Activated naive CD4-positive, alpha-beta T cell treated with anti-CD3 and anti-CD28 coated beads for 36 hours (primary cell): ENCODE results near the gene LRRN4. TPM values are rescaled to one million over a fixed set of nuclear protein-coding genes. Genes with fewer than 3 reads are reported as not detected.
"Not testable (repeated sequence)": the region's sequence is repeated elsewhere in the genome, so short reads cannot be mapped to it uniquely, and the experiment has no call there.

Experiments
- CTCF ChIA-PET: fragments of 350-600 bp; sonication (Branson Sonifier 250); formaldehyde crosslinking; loops from one replicate; lab custom pipeline; 2021; ENCODE audit warnings: antibody characterized with exemption; lab: Charles Lee
- DNase-seq: peaks from one replicate; pipeline ENCODE4 v3.0.0-alpha.2; 2020
- H3K27ac Mint-ChIP-seq: one replicate; pipeline ENCODE4 v1.8.0; 2021; ENCODE audit warnings: mild to moderate bottlenecking, mixed read lengths
- H3K27me3 Mint-ChIP-seq: one replicate; pipeline ENCODE4 v1.8.0; 2021; ENCODE audit warnings: low read depth, mixed read lengths
- H3K36me3 Mint-ChIP-seq: one replicate; pipeline ENCODE4 v1.8.0; 2021; ENCODE audit warnings: low read depth, mixed read lengths
- H3K4me1 Mint-ChIP-seq: one replicate; pipeline ENCODE4 v1.8.0; 2021; ENCODE audit warnings: low read depth, mixed read lengths
- H3K4me3 Mint-ChIP-seq: one replicate; pipeline ENCODE4 v1.8.0; 2021; ENCODE audit warnings: mild to moderate bottlenecking, moderate library complexity, mixed read lengths
- H3K9me3 Mint-ChIP-seq: one replicate; pipeline ENCODE4 v1.8.0; 2021; ENCODE audit warnings: mixed read lengths
- intact Hi-C: fragments of 100-400 bp; cut with micrococcal nuclease; formaldehyde crosslinking; loops from one replicate; pipeline ENCODE4 v1.15.1; 2023
- total RNA-seq, 2 experiments: library from RNA; stranded (reverse); gene quantifications; one replicate each; pipeline ENCODE4 v1.2.3, GENCODE V29; 2021

Gene LRRN4
- total RNA-seq, 2 experiments from 2014 or later = not detected

GRCh38 chr20:6040958-6041807 lies 12.7 kb downstream of the LRRN4 start:
- no peaks in the 10 kb centered on the region for H3K27me3 Mint-ChIP-seq
- H3K4me1 Mint-ChIP-seq = no peaks in the 10 kb centered on the region
- H3K4me3 Mint-ChIP-seq = no peak overlapping the region
- H3K36me3 Mint-ChIP-seq = peaks cover 37% of the 10 kb centered on the region
- no peaks in the 10 kb centered on the region for H3K9me3 Mint-ChIP-seq
- DNase-seq = no peak
- intact Hi-C loops = no loop called here
- CTCF ChIA-PET = no interaction called here
- no peak overlapping the region for H3K27ac Mint-ChIP-seq

GRCh38 chr20:6040540-6040939 lies 13.3 kb downstream of the LRRN4 start:
- H3K27ac Mint-ChIP-seq = no peak overlapping the region
- H3K9me3 Mint-ChIP-seq = no peaks in the 10 kb centered on the region
- intact Hi-C loops = no loop called here
- no peak overlapping the region for H3K4me3 Mint-ChIP-seq
- no peaks in the 10 kb centered on the region for H3K4me1 Mint-ChIP-seq
- H3K36me3 Mint-ChIP-seq = peaks cover 37% of the 10 kb centered on the region
- CTCF ChIA-PET = no interaction called here
- no peak for DNase-seq
- H3K27me3 Mint-ChIP-seq = no peaks in the 10 kb centered on the region

DNA sequence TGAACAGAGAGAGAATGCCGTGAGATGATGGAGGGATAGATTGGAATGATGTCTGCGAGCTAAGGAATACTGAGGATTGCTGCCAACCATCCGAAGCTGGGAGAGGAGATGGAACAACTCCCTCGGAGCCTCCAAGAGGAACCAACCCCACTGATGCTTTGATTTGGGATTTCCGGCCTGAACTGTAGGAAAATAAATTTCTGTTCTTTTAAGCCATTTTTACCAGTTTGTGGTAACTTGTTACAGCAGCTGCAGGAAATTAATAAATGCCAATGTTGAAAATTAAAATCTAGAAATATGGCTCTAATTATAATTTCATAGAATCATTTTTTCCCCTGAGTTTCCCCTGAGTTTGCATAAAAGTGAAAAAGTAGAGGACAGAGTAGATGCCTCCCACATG lies 14.1 kb downstream of the LRRN4 start:
- H3K27ac Mint-ChIP-seq = no peak overlapping the region
- H3K36me3 Mint-ChIP-seq = peaks cover 40% of the 10 kb centered on the region
- intact Hi-C loops = no loop called here
- no peak overlapping the region for H3K4me3 Mint-ChIP-seq
- H3K27me3 Mint-ChIP-seq = no peaks in the 10 kb centered on the region
- DNase-seq = no peak
- no peaks in the 10 kb centered on the region for H3K9me3 Mint-ChIP-seq
- CTCF ChIA-PET = interaction anchor here (0.6 kb wide), 1 partner anchor 1344 kb away, joined by 3 read pairs; no protein-coding TSS in a partner anchor
- no peaks in the 10 kb centered on the region for H3K4me1 Mint-ChIP-seq

GRCh38 chr20:6038256-6038655 lies 15.6 kb downstream of the LRRN4 start:
- no peak for DNase-seq
- Mint-ChIP-seq H3K27ac (no peak overlapping the region), H3K27me3 (no peaks in the 10 kb centered on the region), H3K4me1 (no peaks in the 10 kb centered on the region), H3K4me3 (no peak overlapping the region), H3K36me3 (peaks cover 51% of the 10 kb centered on the region), H3K9me3 (no peaks in the 10 kb centered on the region)
- CTCF ChIA-PET = no interaction called here
- intact Hi-C loops = no loop called here

DNA sequence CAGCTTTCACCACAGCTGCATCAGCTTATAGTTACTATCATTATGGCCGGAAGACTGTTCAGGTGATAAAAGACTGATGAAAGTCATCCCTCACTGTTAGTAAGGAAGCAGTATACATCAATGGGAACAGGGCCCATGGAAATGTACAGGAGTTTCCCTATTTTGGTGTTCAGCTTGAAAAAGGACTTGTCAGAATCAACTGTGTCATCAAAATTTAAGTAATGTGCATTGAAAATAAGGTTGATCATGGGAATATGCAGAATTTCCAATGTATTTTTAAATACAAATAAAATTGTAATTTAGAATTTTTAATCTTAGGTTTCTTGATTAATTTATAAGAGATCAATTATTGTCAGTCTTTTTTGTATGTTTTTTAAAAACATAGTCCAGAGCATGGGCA lies 16.8 kb downstream of the LRRN4 start:
- Mint-ChIP-seq H3K36me3 (peaks cover 51% of the 10 kb centered on the region), H3K4me3 (no peak overlapping the region), H3K4me1 (no peaks in the 10 kb centered on the region), H3K9me3 (no peaks in the 10 kb centered on the region), H3K27me3 (no peaks in the 10 kb centered on the region), H3K27ac (no peak overlapping the region)
- intact Hi-C loops = no loop called here
- no peak for DNase-seq
- CTCF ChIA-PET = interaction anchor here (0.7 kb wide), 1 partner anchor 56 kb away, joined by 3 read pairs; no protein-coding TSS in a partner anchor

DNA sequence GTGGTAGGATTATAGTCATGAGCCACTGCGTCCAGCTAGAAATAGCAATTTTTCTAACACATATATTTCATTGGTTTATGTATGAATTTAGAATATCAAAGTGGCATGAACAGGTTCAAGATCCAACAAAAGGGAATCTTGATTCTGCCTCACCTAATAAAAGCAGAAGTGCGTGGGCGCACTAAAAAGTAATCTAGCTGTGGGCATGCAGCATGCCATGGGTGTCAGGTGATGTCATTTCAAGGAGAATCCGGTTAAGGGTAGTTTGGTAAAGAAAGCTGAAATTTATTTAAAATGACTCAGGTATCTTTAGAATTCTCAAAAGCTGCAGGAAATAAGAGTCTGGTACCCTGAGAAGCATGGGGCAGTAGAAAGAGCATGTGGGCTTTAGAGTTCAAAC lies 17.6 kb downstream of the LRRN4 start:
- intact Hi-C loops = no loop called here

DNA sequence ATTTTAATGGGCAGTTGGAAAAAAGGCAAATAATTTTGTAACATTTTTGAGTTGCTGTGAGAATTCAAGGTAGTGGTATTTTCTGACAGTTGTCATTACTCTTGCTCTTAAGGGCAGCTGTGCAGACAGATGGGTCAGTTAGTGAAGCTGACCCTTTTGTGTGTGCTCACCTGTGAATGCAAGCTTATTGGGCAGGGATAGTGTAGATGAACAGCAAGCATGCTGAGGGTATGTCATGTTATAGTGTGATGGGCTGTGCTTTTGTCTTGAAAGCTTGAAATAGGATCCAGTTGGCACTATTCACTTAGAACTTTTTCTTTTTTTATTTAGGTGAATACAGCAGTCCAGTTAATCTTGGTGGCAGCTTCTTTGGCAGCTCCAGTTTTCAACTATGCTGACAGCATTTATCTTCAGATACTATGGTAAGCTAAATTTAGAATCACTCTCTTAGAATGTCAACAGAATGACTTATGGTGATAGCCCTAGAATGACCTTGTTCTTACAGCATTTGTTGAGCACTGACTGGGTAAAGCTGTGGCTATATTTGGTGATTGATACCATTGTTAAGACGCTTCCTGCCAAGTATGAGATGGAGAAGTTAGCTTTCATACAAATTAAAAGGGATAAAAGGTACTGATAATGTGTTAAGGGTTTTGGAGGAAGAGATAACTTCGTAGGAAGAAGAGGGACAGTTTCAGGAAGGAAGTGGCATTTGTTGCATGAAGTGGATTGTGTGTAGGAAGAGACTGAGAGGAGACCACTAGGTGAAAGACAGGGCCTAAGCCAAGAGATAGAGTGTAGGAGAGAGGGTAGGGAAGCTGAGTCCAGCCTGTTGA lies 19.5 kb downstream of the LRRN4 start:
- CTCF ChIA-PET = interaction anchor here (0.6 kb wide), 1 partner anchor 256 kb away, joined by 3 read pairs; no protein-coding TSS in a partner anchor
- no peak overlapping the region for H3K4me3 Mint-ChIP-seq
- H3K9me3 Mint-ChIP-seq = no peaks in the 10 kb centered on the region
- H3K4me1 Mint-ChIP-seq = peaks cover 16% of the 10 kb centered on the region
- no peak for DNase-seq
- peaks cover 39% of the 10 kb centered on the region for H3K36me3 Mint-ChIP-seq
- intact Hi-C loops = no loop called here
- H3K27me3 Mint-ChIP-seq = no peaks in the 10 kb centered on the region
- no peak overlapping the region for H3K27ac Mint-ChIP-seq

More for the DNA sequence above, 17.6 kb downstream of the LRRN4 start:
- Mint-ChIP-seq H3K36me3 (peaks cover 48% of the 10 kb centered on the region), H3K4me3 (no peak overlapping the region), H3K27me3 (no peaks in the 10 kb centered on the region), H3K27ac (no peak overlapping the region), H3K9me3 (no peaks in the 10 kb centered on the region), H3K4me1 (peaks cover 1% of the 10 kb centered on the region)
- CTCF ChIA-PET = no interaction called here
- no peak for DNase-seq

- H3K27me3 Mint-ChIP-seq, DNase-seq, H3K4me3 Mint-ChIP-seq, intact Hi-C loops, H3K27ac Mint-ChIP-seq, H3K9me3 Mint-ChIP-seq, CTCF ChIA-PET: not testable (repeated sequence)
- Mint-ChIP-seq H3K4me1 (peaks cover 23% of the 10 kb centered on the region), H3K36me3 (peaks cover 31% of the 10 kb centered on the region)
These were observed 21.0 kb downstream of the LRRN4 start for GRCh38 chr20:6032907-6033306.

DNA sequence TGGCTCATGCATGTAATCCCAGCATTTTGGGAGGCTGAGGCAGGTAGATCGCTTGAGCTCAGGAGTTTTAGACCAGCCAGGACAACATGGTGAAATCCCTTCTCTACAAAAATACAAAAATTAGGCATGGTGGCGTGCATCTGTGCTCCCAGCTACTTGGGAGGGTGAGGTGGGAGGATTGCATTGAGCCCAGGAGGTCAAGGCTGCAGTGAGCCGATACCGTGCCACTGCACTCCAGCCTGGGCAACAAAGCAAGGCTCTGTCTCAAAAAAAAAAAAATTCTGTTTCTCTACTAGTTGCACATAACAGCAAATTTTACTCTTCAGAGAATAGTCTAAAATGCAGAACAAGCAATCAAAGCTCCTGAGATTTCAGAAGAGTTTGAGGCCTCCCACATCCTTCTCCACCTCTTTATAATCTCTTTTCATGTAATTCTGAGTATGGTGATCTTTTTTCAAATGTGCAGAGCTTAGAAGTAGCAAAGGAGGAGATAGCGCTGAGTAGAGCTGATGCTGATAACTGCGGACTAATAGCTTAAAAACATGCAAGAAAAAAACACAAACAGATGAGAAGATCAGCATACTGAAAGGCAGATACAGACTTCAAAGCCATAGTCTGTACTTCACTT lies 23.3 kb downstream of the LRRN4 start:
- no peak overlapping the region for H3K27ac Mint-ChIP-seq
- no peak for DNase-seq
- H3K4me1 Mint-ChIP-seq = peaks cover 34% of the 10 kb centered on the region
- no peak overlapping the region for H3K4me3 Mint-ChIP-seq
- H3K36me3 Mint-ChIP-seq = peaks cover 29% of the 10 kb centered on the region
- CTCF ChIA-PET = interaction anchor here (0.6 kb wide), 1 partner anchor 565 kb away, joined by 5 read pairs; no protein-coding TSS in a partner anchor
- no peaks in the 10 kb centered on the region for H3K27me3 Mint-ChIP-seq
- no peaks in the 10 kb centered on the region for H3K9me3 Mint-ChIP-seq
- intact Hi-C loops = no loop called here

DNA sequence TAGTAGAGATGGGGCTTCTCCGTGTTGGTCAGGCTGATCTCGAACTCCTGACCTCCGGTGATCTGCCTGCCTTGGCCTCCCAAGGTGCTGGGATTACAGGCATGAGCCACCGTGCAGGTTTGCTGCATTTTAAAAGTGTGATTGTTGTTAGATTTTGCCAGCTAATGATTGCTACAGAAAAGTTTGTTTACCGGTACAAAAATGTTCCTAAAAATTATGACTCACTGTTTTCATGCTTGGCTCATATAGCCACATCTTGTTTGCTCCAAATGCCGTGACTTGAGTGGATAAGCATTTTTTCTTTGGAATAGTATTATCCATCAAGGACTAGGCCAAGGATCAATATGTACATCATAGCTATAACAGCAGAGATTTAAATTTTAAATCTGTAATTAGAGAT lies 24.3 kb downstream of the LRRN4 start:
- H3K27me3 Mint-ChIP-seq = no peaks in the 10 kb centered on the region
- H3K36me3 Mint-ChIP-seq = peaks cover 34% of the 10 kb centered on the region
- CTCF ChIA-PET = no interaction called here
- H3K27ac Mint-ChIP-seq = no peak overlapping the region
- peaks cover 1% of the 10 kb centered on the region for H3K9me3 Mint-ChIP-seq
- no peak for DNase-seq
- H3K4me1 Mint-ChIP-seq = peaks cover 40% of the 10 kb centered on the region
- intact Hi-C loops = no loop called here
- H3K4me3 Mint-ChIP-seq = no peak overlapping the region

DNA sequence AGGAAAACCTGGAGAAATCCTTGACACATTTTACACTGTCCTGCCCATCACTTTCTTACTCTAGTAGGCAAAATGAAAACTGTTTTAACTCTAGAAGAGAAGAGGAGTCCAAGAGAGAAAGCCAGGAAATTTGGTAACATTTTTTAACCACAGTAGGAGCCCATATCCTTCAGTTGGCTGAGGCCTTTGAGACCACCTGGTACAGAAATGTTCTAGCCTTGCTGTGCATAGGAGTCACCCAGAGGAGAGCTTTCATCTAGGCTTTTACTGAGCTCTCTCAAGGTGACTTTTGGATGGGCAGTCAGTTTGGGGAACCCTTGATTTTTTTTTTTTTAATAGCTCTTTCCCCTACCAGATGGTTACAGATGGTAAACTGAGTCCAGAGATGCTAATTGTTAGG lies 25.0 kb downstream of the LRRN4 start:
- CTCF ChIA-PET = no interaction called here
- Mint-ChIP-seq H3K27ac (no peak overlapping the region), H3K36me3 (peaks cover 35% of the 10 kb centered on the region), H3K27me3 (no peaks in the 10 kb centered on the region), H3K9me3 (peaks cover 1% of the 10 kb centered on the region), H3K4me1 (peaks cover 40% of the 10 kb centered on the region), H3K4me3 (no peak overlapping the region)
- DNase-seq = no peak
- intact Hi-C loops = no loop called here

DNA sequence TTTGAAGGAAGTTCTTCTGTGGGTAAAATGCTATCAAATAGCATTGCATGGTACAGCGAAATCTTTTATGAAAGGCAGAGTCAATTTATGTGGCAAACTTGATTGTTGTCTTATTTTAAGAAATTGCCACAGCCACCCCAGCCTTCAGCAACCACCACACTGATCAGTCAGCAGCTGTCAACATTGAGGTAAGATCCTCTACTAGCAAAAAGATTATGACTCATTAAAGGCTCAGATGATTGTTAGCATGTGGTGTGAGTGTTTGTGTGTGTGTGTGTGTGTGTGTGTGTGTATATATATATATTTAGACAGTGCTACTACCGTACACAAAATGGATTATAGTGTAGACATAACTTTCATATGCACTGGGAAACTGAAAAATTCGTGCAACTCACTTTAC lies 27.8 kb downstream of the LRRN4 start:
- CTCF ChIA-PET = no interaction called here
- Mint-ChIP-seq H3K4me3 (no peak overlapping the region), H3K9me3 (peaks cover 1% of the 10 kb centered on the region), H3K36me3 (peaks cover 42% of the 10 kb centered on the region), H3K4me1 (peaks cover 40% of the 10 kb centered on the region), H3K27ac (no peak overlapping the region), H3K27me3 (no peaks in the 10 kb centered on the region)
- intact Hi-C loops = no loop called here
- DNase-seq = peak; percentile 22
